H9 (cell line): ENCODE data around the gene VIT. TPM values are rescaled to one million over a fixed set of nuclear protein-coding genes. Genes with fewer than 3 reads are reported as not detected.

Experiments
- DNase-seq: peaks from one replicate; pipeline ENCODE4 v3.0.0-alpha.2; 2017
- H2AFZ ChIP-seq: one replicate; pipeline ENCODE4 v1.6.1; 2013; ENCODE audit warnings: mild to moderate bottlenecking, low read length, control low read depth, moderate library complexity
- H2AK5ac ChIP-seq: 2 replicates; pipeline ENCODE4 v1.6.1; 2013; ENCODE audit warnings: low read length, control low read depth, mixed read lengths; ENCODE audit not compliant: insufficient read length
- H2BK120ac ChIP-seq: one replicate; pipeline ENCODE4 v1.6.1; 2013; ENCODE audit warnings: low read depth, mild to moderate bottlenecking, low read length, control low read depth, inconsistent platforms; ENCODE audit not compliant: poor library complexity, severe bottlenecking
- H2BK12ac ChIP-seq: 2 replicates; pipeline ENCODE4 v1.6.1; 2013; ENCODE audit warnings: low read length, control low read depth, mixed read lengths, low read depth; ENCODE audit not compliant: insufficient read length
- H2BK15ac ChIP-seq: 2 replicates; pipeline ENCODE4 v1.6.1; 2013; ENCODE audit warnings: low read depth, low read length, control low read depth
- H2BK20ac ChIP-seq: one replicate; pipeline ENCODE4 v1.6.1; 2013; ENCODE audit warnings: low read depth, mild to moderate bottlenecking, low read length, control low read depth, inconsistent platforms; ENCODE audit not compliant: poor library complexity, severe bottlenecking
- H2BK5ac ChIP-seq: 2 replicates; pipeline ENCODE4 v1.6.1; 2013; ENCODE audit warnings: low read length, control low read depth, mixed read lengths; ENCODE audit not compliant: insufficient read length
- H3K14ac ChIP-seq: 2 replicates; pipeline ENCODE4 v1.6.1; 2013; ENCODE audit warnings: low read length, control low read depth; ENCODE audit not compliant: insufficient read depth
- H3K18ac ChIP-seq: 2 replicates; pipeline ENCODE4 v1.6.1; 2013; ENCODE audit warnings: low read depth, mild to moderate bottlenecking, mixed read lengths, low read length, control low read depth; ENCODE audit not compliant: insufficient read length
- H3K23ac ChIP-seq: 2 replicates; pipeline ENCODE4 v1.6.1; 2013; ENCODE audit warnings: low read length, control low read depth, mixed read lengths, low read depth; ENCODE audit not compliant: insufficient read length
- H3K23me2 ChIP-seq: 2 replicates; pipeline ENCODE4 v1.6.1; 2013; ENCODE audit warnings: low read depth, mild to moderate bottlenecking, mixed read lengths, low read length, control low read depth; ENCODE audit not compliant: insufficient read length, poor library complexity, severe bottlenecking
- H3K27ac ChIP-seq: 2 replicates; pipeline ENCODE4 v1.5.1; 2013; ENCODE audit warnings: low read length, control low read depth, mixed read lengths, low read depth; ENCODE audit not compliant: insufficient read length
- H3K27me3 ChIP-seq: 2 replicates; pipeline ENCODE4 v1.6.1; 2013; ENCODE audit warnings: low read length, control low read depth, inconsistent platforms; ENCODE audit not compliant: insufficient read depth
- H3K4ac ChIP-seq: 2 replicates; pipeline ENCODE4 v1.6.1; 2013; ENCODE audit warnings: low read depth, mild to moderate bottlenecking, control low read depth, inconsistent platforms, low read length, moderate library complexity
- H3K4me1 ChIP-seq: 2 replicates; pipeline ENCODE4 v1.6.1; 2013; ENCODE audit warnings: low read length, control low read depth, inconsistent platforms; ENCODE audit not compliant: insufficient read depth
- H3K4me2 ChIP-seq: 2 replicates; pipeline ENCODE4 v1.6.1; 2013; ENCODE audit warnings: low read length, control low read depth, mixed read lengths; ENCODE audit not compliant: insufficient read length, insufficient read depth
- H3K56ac ChIP-seq: 2 replicates; pipeline ENCODE4 v1.6.1; 2013; ENCODE audit warnings: low read depth, mild to moderate bottlenecking, mixed read lengths, low read length, control low read depth; ENCODE audit not compliant: insufficient read length
- H3K79me1 ChIP-seq: 2 replicates; pipeline ENCODE4 v1.6.1; 2013; ENCODE audit warnings: low read depth, mild to moderate bottlenecking, moderate library complexity, low read length, control low read depth, inconsistent platforms; ENCODE audit not compliant: insufficient read depth, poor library complexity, severe bottlenecking
- H3K79me2 ChIP-seq: 2 replicates; pipeline ENCODE4 v1.6.1; 2013; ENCODE audit warnings: low read length, control low read depth, inconsistent platforms; ENCODE audit not compliant: insufficient read depth
- H3K9ac ChIP-seq: 2 replicates; pipeline ENCODE4 v1.6.1; 2013; ENCODE audit warnings: low read length, control low read depth, mixed read lengths; ENCODE audit not compliant: insufficient read length; ENCODE audit errors: extremely low read depth
- H3K9me3 ChIP-seq: one replicate; pipeline ENCODE4 v1.6.1; 2013; ENCODE audit warnings: low read depth, low read length, inconsistent platforms; ENCODE audit not compliant: control insufficient read depth
- H3T11ph ChIP-seq: one replicate; pipeline ENCODE4 v1.6.1; 2013; ENCODE audit warnings: mild to moderate bottlenecking, low read length, control low read depth, inconsistent platforms
- H4K20me1 ChIP-seq: one replicate; pipeline ENCODE4 v1.6.1; 2013; ENCODE audit not compliant: control insufficient read depth, insufficient read length, insufficient read depth
- H4K5ac ChIP-seq: 2 replicates; pipeline ENCODE4 v1.6.1; 2013; ENCODE audit warnings: low read depth, mild to moderate bottlenecking, mixed read lengths, low read length, control low read depth; ENCODE audit not compliant: insufficient read length
- H4K8ac ChIP-seq: replicated peaks from 2 replicates; pipeline ENCODE4 v1.6.1; 2013; ENCODE audit warnings: low read length, control low read depth, mixed read lengths, low read depth; ENCODE audit not compliant: insufficient read length
- H4K91ac ChIP-seq: 2 replicates; pipeline ENCODE4 v1.6.1; 2013; ENCODE audit warnings: low read depth, mild to moderate bottlenecking, moderate library complexity, mixed read lengths, low read length, control low read depth; ENCODE audit not compliant: insufficient read length
- H3K27ac Mint-ChIP-seq, 3 experiments: 2 replicates in 2 of 3; 3 replicates in 1 of 3; pipeline ENCODE4 v1.8.0; 2020 to 2021; ENCODE audit warnings: mixed read lengths in 3 of 3, mild to moderate bottlenecking in 1 of 3, moderate library complexity in 1 of 3
- H3K27me3 Mint-ChIP-seq: 2 replicates; pipeline ENCODE4 v1.8.0; 2021; ENCODE audit warnings: low read depth, mild to moderate bottlenecking, moderate library complexity, mixed read lengths
- H3K36me3 Mint-ChIP-seq, 3 experiments: 2 replicates in 2 of 3; 3 replicates in 1 of 3; pipeline ENCODE4 v1.8.0; 2020 to 2021; ENCODE audit warnings: low read depth in 3 of 3, mixed read lengths in 3 of 3; ENCODE audit not compliant: insufficient read depth in 1 of 3
- H3K4me1 Mint-ChIP-seq, 2 experiments: 2 replicates each; pipeline ENCODE4 v1.8.0; 2020; ENCODE audit warnings: mixed read lengths in 2 of 2
- H3K4me3 Mint-ChIP-seq, 2 experiments: 2 replicates in 1 of 2; 3 replicates in 1 of 2; pipeline ENCODE4 v1.8.0; 2020 to 2021; ENCODE audit warnings: mild to moderate bottlenecking in 2 of 2, mixed read lengths in 2 of 2, moderate library complexity in 1 of 2
- H3K9me3 Mint-ChIP-seq, 2 experiments: 2 replicates in 1 of 2; 3 replicates in 1 of 2; pipeline ENCODE4 v1.8.0; 2020; ENCODE audit warnings: mild to moderate bottlenecking in 2 of 2, mixed read lengths in 2 of 2, moderate library complexity in 1 of 2
- whole genome bisulfite sequencing: extraction: QIAGEN DNeasy Blood & Tissue Kit; methylation state at CpG from one replicate; pipeline ENCODE4 v1.1.7; 2013; ENCODE audit warnings: missing lambda C conversion rate, low lambda C conversion rate, mixed read lengths; ENCODE audit not compliant: insufficient read length; ENCODE audit errors: extremely low coverage; 5-methylcytosine and 5-hydroxymethylcytosine counted together
- total RNA-seq: library from RNA; stranded (reverse); gene quantifications from 2 replicates; pipeline ENCODE4 v1.2.1, GENCODE V29; 2021
- TF ChIP-seq, protein P1 (sequence below): fragments of 200-600 bp; sonication (generic); conservative IDR thresholded peaks from 3 replicates; pipeline ENCODE4 v1.8.0; 2021; ENCODE audit warnings: antibody characterized with exemption, mild to moderate bottlenecking

The VIT gene
- total RNA-seq, 1 experiment from 2014 or later, result 0.15 TPM

GRCh38 chr2:36802952-36803351, 106.4 kb downstream of the VIT start:
- no peak overlapping the region for H3K4ac ChIP-seq
- no peak overlapping the region for H3K18ac ChIP-seq
- Mint-ChIP-seq H3K4me1 (peaks cover 7 to 8% of the 10 kb centered on the region in 2 experiments), H3K9me3 (no peaks in the 10 kb centered on the region; a peak in 1 of 5 replicates), H3K27me3 (no peaks in the 10 kb centered on the region; the same call in 1 of the 2 replicates), H3K27ac (no peak overlapping the region), H3K4me3 (no peak overlapping the region), H3K36me3 (peaks cover 0 to 2% (median 0%) of the 10 kb centered on the region in 3 experiments; a peak in 2 of 7 replicates)
- H2AFZ ChIP-seq, result no peak overlapping the region
- no peak overlapping the region for H4K8ac ChIP-seq
- no peak overlapping the region for H2AK5ac ChIP-seq
- H3T11ph ChIP-seq, result no peak overlapping the region
- no peak overlapping the region for H3K14ac ChIP-seq
- no peak overlapping the region for H3K9ac ChIP-seq
- no peak overlapping the region for H2BK12ac ChIP-seq
- H3K23me2 ChIP-seq, result no peaks in the 10 kb centered on the region
- H2BK15ac ChIP-seq, result no peak overlapping the region
- H2BK120ac ChIP-seq, result no peak overlapping the region
- no peak for DNase-seq
- H3K27ac ChIP-seq, result no peak overlapping the region
- H3K9me3 ChIP-seq, result no peaks in the 10 kb centered on the region
- H4K20me1 ChIP-seq, result no peaks in the 10 kb centered on the region
- H2BK5ac ChIP-seq, result no peak overlapping the region
- H3K79me1 ChIP-seq, result no peaks in the 10 kb centered on the region
- H3K27me3 ChIP-seq, result no peaks in the 10 kb centered on the region
- H2BK20ac ChIP-seq, result no peak overlapping the region
- WGBS, result no CpG with 5 or more reads among the region's 3 CpGs
- no peak overlapping the region for H4K91ac ChIP-seq
- H3K23ac ChIP-seq, result no peak overlapping the region
- TF ChIP-seq, protein P1, sequence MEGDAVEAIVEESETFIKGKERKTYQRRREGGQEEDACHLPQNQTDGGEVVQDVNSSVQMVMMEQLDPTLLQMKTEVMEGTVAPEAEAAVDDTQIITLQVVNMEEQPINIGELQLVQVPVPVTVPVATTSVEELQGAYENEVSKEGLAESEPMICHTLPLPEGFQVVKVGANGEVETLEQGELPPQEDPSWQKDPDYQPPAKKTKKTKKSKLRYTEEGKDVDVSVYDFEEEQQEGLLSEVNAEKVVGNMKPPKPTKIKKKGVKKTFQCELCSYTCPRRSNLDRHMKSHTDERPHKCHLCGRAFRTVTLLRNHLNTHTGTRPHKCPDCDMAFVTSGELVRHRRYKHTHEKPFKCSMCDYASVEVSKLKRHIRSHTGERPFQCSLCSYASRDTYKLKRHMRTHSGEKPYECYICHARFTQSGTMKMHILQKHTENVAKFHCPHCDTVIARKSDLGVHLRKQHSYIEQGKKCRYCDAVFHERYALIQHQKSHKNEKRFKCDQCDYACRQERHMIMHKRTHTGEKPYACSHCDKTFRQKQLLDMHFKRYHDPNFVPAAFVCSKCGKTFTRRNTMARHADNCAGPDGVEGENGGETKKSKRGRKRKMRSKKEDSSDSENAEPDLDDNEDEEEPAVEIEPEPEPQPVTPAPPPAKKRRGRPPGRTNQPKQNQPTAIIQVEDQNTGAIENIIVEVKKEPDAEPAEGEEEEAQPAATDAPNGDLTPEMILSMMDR, result no peak
- H4K5ac ChIP-seq, result no peak overlapping the region
- H3K4me2 ChIP-seq, result no peak overlapping the region
- no peaks in the 10 kb centered on the region for H3K79me2 ChIP-seq
- no peaks in the 10 kb centered on the region for H3K4me1 ChIP-seq
- no peak overlapping the region for H3K56ac ChIP-seq
